Ovary (tissue), 3 donors: ENCODE results near the gene HDGFL2.

ENCODE experiments used
- CTCF ChIP-seq, 3 donors: fragments of 450-650 bp in 2 of 3; fragments of 200-600 bp in 1 of 3; IDR thresholded peaks; one replicate each; pipeline versions ENCODE4 v1.5.1 to v1.8.0; 2016 to 2022; ENCODE audit warnings: antibody characterized with exemption in 3 of 3, mild to moderate bottlenecking in 1 of 3
- EP300 ChIP-seq: sonication (generic); formaldehyde crosslinking; IDR thresholded peaks from one replicate; pipeline ENCODE4 v1.6.1; 2017; ENCODE audit warnings: antibody characterized with exemption
- POLR2A ChIP-seq: fragments of 450-650 bp; IDR thresholded peaks from one replicate; pipeline ENCODE4 v1.6.1; 2017; ENCODE audit warnings: antibody characterized with exemption, mild to moderate bottlenecking, moderate library complexity
- donor health status: DM: no; HTN: no; CAD: no.

- no peak for TF ChIP-seq CTCF (IDR thresholded peaks at IDR 0.05)
- no peak for TF ChIP-seq POLR2A
- no peak for TF ChIP-seq EP300
These were observed 27.9 kb upstream of the HDGFL2 start for GRCh38 chr19:4443966-4444764.
